Central memory CD4-positive, alpha-beta T cell (primary cell): ENCODE results near the gene ABCC1.
A peak's percentile ranks its signal among the peaks of the same experiment; 100 is the strongest.

Experiments used
- DNase-seq: peaks from one replicate; pipeline ENCODE4 v3.0.0; 2022

Gene ABCC1

DNA sequence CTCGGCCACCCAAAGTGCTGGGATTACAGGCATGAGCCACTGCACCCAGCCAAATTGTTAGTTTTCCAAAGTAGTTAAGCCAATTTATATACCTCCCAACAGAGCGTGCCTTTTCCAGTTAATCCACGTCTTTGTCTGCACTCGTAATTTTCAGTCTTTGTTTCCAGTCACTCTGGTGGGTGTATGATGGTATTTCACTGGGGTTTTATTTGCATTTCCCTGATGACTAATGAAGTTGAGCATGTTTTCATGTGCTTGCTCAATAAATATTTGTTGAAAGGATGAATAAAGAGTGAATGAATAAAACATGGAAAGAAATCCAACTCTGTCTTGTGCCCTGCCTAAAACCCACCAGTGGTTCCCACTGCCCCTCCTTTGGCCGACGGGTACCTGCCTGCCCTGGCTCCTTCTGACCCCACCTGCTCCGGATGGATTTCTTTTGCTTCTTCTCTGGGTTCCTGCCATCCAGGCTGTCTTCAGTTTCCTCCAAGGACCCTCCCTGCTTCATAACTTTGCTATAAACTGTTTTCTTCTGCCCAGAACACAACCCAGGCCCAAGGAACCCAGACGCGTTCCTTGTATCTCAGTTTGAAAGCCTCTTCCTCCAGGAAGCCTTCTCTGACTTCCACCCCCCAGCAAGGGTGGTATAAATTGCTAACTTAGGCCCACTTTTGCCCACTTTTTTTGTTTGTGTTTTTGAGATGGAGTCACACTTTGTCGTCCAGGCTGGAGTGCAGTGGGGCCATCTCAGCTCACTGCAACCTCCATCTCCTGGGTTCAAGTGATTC lies 3.0 kb upstream of the ABCC1 start:
- DNase-seq: no peak

DNA sequence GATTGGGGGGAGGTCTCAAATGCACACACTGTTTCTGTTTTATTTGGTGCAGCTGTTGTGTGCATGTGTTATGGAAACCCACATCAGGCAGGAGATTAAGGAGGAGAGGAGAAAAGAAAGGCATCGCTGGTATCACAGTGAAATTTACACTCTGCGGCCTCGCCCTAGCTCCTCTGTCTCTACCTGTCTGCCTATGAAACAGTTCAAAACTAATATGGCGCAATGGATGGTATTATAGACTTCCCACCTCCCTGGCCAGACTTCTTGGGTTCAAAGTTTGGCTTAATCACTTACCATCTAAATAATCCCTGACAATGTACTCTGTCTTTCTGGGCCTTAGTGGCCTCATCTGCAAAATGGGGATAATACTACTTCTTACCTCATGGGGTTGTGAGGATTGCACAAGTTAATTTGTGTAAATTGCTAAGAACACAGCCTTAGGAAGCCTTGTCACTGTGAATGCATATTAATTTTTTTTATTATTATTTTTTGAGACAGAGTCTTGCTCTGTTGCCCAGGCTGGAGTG lies 1.4 kb upstream of the ABCC1 start:
- no peak for DNase-seq

DNA sequence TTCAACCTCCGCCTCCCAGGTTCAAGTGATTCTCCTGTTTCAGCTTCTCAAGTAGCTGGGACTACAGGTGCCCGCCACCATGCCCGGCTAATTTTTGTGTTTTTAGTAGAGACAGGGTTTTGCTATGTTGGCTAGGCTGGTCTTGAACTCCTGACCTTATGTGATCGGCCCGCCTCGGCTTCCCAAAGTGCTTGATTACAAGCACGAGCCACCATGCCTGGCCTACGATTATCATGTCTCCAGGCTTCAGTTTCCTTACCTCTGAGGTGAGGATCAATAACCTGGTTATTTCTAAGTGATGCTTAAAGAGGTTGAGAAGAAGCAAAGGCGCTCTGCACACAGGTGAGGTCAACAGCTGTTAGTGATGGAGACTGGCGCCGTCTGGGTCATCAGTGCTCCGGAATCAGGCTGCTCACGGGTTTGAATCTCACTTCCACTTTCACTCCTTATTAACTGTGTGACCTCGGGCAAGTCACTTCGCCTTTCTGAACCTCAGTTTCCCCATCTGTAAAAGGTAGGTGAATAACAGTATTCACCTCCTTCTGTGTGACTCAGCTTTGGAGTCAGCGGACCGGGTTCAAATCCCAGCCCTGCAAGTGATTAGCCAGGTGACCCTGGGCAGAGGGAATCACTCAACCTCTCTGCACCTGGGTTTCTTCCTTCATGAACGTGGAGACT lies 745 bp upstream of the ABCC1 start:
- no peak for DNase-seq

DNA sequence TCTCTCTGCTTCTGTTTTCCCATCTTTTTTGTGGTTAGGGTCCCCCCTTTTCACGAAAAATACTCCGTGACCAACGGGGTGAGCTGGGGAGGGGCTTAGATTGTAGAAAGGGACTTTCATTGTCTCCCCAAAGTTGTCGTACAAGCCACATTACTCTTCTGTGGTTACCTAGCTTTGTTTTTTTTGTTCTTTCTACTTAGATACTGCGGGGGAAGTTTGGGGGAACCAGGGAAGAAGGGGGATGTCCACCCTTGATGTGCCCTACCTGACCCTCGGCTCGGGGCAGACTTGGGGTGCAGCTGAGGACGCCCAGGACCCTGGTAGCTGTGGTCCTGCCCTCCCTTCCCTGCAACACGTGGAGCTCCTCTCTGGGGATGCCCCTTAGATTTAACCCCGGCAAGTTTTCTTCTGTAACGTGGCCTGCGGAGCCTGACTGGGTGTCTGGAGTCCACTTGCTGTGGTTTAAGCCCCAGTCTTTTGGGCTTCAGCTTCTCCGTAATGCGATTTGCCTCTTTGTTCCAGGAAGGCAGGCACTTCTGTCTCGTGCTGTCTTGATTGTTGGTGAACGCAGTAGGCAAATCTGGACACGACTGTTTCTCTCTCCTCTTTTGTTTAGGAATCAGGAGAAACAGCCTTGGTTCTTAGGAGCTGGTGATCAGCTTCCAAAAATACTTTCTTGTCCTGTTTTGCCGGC lies 892 bp downstream of the ABCC1 start:
- DNase-seq: peak; percentile 66

DNA sequence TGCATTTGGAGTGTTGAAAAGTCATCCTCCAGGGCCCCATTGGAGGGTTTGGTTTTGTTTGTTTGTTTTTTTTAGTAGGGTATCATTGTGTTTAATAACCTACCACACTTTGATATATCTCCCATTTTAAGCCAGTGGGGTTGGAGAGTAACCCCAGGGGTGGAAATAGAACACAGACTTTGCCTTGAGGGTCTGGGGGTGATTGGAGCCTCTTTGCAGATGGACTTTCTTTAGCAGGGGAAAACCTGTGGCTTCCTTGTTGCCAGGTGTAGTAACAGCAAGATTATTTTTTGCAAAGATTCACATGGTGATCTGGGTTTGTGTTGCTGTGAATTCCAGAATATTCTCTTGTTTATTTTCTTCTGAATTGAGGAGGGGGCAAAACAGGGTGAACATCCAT lies 1.5 kb downstream of the ABCC1 start:
- no peak for DNase-seq

DNA sequence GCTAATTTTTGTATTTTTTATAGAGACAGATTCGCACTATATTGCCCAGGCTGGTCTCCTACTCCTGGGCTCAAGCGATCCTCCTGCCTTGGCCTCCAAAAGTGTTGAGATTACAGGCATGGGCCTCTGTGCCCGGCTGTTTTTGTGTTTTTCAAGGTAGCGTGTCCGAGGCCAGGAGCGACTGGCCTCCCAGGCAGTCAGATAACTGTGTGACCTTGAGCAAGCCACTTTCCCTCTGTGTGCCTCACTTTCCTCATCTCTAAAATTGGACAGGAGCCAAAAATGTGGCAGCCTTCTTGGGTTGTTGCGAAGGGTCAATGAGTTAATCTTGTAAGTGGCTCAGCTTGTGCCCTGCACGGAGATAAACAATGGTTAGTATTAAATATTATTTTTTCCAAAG lies 2.4 kb downstream of the ABCC1 start:
- no peak for DNase-seq

DNA sequence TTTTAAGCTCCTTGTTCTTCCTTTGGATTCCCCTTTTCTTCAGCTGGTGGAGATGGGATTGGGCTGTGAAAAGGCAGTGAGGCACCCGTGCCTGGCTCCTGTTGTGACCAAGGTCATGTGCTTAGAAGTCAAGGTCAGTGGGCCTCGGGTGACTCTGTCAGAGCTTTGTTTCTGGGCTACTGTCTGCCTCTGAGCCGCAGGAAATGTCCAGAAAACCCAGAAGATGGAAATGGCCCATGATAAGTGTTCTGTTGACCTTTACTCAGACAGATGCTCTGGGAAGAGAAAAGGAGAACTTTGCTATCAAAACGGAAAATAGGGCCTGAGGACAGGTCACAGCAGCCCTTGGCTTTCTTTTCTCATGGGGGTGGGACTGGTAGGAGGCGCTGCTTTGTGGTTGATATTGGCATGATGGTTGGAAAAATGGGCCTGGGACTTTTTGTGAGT lies 2.9 kb downstream of the ABCC1 start:
- no peak for DNase-seq

DNA sequence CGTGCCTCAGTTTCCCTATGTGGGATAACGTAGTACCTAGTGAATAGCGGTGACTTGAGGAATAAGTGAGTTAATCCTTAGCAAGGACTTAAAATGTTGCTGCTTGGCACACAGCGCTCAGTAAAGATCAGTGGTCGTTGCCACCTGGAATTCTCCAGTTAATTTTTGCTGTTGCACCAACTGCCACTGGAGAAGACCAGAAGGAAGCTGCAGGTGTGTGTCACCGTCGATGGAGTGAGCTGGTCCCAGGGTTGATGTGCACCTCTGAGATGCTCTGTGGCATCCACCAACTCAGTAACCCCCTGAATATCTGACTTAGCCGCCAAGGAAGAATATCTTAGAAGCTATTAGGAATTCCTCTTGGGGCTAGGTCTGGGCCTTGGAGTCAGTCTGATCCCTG lies 4.1 kb downstream of the ABCC1 start:
- DNase-seq: no peak

DNA sequence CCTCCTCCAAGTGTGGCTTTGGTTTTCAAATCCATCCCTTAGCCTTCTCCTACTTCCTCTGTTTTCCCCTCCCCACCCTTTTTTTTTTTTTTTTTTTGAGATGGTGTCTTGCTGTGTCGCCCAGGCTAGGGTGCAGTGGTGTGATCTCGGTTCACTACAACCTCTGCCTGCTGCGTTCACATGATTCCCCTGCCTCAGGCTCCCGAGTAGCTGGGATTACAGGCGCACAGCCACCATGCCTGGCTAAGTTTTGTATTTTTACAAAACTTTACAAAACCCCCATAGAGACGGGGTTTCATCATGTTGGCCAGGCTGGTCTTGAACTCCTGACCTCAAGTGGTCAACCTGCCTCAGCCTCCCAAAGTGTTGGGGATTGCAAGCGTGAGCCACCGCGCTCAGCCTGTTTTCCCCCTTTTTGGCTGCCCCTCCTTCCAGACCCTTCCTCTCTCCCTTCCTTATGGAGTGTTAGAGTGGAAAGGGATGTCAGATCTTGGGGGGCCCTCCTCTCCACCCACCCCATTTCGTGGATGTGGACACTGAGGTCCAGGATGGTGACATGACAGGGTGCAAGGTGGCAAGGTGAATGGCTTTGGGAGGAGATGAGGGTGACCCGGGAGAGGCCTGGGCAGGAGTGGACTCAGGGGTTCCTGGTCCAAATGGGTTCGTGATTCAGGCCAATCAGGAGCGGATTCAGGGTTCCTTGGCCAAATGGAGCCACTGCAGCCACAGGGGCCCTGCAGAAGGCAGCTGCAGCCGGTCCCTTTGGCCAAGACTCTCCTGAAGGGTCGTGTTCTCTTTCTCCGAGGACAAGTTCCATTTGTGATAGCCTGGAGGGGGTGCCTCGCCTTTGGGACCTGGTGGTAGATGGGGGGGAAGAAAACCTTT lies 4.8 kb downstream of the ABCC1 start:
- DNase-seq: no peak

DNA sequence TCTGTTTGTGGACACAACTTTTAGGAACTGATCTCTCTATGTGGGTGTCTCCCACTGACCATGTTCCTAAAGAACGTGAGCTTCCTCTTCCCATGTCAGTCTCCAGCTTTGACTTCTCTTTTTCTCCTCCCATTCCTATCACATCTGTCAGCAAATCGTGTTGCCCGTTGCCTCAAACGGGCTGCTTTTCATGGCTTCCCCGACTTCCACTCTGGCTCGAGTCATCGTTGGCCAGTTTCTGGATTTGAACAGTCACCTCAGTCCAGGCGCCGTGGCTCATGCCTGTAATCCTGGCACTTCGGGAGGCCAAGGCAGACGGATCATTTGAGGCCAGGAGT lies 5.4 kb downstream of the ABCC1 start:
- DNase-seq: no peak

DNA sequence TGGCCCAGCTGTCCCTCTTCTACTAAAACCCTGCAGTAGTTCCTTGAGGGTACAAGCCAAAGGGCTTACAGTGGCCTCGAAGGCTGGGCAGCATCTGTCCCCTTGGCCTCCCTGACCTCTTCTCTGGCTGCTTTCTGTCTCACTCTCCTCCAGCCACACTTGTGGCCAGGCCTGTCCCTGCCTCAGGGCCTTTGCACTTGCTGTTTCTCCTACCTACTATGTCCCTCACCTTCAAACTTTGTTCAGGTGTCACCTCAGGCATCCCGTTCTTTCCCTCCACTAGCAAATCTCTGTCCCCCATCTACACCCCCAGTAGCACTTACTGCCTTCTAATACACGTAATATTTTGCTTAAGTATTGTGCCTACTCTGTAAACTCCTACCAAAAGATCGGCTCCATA lies 6.0 kb downstream of the ABCC1 start:
- no peak for DNase-seq

DNA sequence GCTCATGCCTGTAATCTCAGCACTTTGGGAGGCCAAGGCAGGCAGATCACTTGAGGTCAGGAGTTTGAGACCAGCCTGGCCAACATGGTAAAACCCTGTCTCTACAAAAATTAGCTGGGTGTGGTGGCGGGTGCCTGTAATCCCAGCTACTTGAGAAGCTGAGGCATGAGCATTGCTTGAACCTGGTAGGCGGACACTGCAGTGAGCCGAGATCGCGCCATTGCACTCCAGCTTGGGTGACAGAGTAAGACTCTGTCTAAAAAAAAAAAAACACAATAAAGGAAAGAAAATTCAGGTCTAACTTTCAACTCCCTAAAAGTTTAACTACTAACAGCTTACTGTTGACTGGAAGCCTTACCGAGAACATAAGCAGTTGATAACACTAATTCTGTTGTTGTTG lies 6.7 kb downstream of the ABCC1 start:
- DNase-seq: peak; percentile 33

DNA sequence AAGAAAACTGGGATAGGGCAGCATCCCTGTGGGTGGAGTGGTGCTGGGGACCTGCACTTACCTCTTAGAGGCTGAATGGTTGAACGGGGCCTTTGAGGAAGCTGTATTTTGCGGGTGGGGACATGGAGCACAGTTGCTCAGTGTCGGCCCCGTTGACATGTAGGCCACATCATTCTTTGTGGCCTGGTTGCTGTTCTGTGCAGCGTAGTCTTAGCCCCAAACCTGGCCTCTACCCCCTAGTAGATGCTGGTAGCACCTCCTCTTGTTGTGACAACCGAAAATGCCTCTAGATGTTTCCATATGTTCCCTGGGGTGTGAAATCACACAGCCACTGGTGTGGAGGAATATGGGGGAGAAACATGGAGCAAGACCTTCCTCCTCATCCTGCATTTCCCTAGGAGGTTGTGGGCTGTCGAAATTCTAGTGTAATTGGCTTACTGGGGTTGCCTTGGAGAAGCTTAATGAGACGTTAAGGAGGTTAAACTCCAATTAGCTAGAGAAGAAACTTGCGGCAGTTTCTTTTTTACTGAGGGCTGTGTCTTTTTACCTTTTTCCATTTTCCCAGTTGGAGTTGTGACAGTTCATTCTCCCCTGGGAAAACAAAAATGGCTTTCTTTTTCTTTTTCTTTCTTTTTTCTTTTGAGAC lies 9.4 kb downstream of the ABCC1 start:
- DNase-seq: no peak

DNA sequence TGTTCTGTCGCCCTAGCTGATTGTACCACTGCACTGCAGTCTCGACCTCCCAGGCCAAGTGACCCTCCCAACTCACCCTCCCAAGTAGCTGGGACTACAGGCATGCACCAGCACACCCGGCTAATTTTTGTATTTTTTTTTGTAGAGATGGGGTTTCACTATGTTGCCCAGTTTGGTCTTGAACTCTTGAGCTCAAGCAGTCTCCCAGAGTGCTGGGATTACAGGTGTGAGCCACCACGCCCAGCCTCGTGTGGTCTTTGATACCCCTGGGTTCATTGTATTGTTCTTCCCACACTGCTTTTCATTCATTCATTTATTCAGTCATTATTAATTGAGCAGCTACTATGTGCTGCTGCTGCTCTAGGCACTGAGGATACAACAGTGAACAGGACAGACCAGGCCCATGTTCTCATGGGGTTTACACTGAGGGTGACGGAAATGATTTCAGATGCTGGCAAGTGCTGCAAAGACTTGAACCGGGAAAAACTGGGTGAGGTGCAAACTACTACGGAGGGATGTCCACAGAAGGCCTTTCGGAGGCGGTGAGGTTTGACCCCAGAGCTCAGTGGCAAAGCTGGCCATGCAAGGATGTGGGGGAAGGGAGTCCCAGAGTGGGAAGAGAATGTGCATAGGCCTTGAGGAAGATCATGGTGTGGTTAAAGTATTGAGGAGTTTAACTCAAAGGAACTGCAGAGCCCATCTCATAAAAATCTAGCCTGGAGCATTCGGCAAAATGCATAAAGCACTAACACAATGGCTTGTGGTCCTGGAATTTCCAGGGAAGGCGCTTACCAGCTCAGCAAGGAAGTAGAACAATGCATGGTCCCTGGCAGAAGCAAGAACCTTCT lies 10.9 kb downstream of the ABCC1 start:
- no peak for DNase-seq

DNA sequence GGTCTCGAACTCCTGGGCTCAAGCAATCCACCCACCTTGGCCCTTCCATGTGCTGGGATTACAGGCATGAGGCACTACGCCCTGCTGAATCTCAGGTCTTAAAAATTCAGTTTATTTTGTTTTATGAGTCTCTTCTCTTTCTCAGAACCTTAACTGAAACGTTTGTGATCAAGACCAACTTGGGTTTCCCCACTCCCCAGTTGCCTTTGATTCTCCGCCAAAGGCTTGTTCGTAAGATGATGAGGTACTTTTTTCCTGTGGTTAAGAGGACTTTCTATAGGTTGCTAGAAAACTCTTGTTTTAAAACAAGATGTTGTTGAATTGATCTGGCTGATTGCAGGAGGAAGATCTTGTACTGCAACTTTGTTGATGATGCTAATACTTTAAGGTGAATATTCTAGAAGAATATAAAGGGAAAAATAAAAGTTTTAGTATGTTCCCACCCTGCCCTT lies 11.7 kb downstream of the ABCC1 start:
- peak; percentile 91 for DNase-seq

DNA sequence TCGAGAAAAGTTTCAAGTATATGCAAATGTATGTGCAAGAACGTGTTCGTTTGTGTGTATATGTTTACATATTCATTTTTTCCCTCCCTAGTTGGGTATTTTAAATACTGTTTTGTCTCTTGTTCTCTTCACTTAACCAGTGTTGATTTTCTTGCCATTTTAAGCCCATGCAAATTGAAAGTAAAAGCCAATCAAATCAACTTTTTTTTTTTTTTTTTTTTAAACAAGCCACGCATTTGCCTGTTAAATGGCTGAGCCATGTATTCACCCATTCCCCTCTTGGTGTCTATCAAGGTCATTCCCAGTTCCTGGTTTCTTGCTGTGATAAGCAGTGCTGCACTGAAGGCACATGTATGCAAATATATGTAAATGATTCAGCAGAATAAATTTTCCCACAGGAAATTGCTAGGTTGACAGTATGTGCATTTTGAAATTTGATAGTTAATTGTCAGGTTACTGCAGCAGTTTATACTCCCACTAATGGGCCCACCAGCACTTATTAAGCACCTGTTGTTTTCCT lies 12.2 kb downstream of the ABCC1 start:
- DNase-seq: no peak

DNA sequence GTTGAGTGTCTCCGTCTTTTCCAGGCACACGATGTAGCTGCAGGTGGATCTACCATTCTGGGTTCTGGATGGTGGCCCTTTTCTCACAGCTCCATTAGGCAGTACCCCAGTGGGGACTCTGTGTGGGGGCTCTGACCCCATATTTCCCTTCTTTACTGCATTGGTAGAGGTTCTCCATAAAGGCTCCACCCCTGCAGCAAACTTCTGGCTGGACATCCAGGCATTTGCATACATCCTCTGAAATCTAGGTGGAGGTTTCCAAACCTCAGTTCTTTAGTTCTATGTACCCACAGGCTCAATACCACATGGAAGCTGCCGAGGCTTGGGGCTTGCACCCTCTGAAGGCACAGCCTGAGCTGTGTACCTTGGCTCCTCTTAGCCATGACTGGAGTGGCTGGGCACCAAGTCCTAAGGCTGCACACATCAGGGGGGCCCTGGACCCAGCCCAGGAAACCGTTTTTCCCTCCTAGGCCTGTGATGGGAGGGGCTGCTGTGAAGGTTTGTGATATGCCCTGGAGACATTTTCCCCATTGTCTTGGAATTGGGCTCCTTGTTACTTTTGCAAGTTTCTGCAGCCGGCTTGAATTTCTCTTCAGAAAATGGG lies 14.0 kb downstream of the ABCC1 start:
- DNase-seq: no peak

DNA sequence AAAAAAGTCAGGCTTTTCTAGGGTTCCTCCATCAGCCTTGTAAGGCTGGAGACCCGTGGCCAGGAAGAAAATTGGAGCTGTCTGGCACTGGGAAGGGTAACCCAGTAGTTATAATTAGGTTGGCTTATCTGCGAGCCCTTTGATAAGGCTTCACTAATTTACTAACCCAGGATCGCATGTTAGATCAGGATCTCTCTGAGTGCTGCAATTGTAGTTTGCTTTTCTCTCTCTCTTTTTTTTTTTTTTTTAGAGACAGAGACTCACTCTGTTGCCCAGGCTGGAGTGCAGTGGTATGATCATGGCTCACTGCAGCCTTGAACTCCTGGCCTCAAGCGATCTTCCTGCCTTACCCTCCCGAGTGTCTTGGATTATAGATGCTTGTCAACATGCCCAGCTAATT lies 17.0 kb downstream of the ABCC1 start:
- no peak for DNase-seq

DNA sequence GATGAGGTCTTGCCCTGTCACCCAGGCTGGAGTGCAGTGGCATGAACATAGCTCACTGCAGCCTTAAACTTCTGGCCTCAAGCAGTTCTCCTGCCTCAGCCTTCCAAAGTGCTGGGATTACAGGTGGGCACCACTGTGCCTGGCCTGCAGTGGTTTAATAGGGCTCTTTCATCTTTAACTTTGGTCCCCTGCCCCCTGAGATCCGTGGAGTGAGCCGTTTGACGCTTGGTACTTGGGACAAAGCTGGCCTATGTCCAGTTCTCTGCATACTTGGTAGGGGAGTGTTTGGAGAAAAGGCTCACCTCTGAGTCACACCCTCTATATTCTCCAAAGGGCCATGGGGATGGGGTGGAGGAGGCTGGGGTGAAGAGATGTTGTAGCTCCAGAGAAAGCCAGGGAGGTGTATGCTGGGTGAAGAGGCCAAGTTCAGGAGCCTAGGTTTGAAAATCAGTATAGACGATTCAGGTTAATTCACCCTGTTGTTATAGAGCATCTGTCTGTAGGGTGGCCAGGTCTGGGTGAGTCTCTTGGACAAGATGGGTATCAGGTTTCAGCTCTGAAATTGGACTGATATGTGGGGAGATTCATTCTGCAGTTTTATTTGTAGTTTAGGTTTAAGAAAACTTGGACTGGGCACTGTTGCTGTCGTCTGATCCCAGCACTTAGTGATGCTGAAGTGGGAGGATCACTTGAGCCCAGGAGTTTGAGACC lies 17.6 kb downstream of the ABCC1 start:
- DNase-seq: no peak
